GM12801 (cell line): ENCODE data around the gene GDF10.

Source experiments
- CTCF ChIP-seq: IDR thresholded peaks from one replicate; pipeline ENCODE4 v1.5.1; 2011; ENCODE audit warnings: control low read depth; ENCODE audit not compliant: insufficient read length; ENCODE audit errors: extremely low read depth

GDF10 gene

GRCh38 chr10:47331954-47332353, 32.0 kb downstream of the GDF10 start:
- no peak for TF ChIP-seq CTCF

- TF ChIP-seq CTCF: no peak
Measured at GRCh38 chr10:47332371-47332770, 32.4 kb downstream of the GDF10 start.

GRCh38 chr10:47332946-47333345, 32.9 kb downstream of the GDF10 start:
- TF ChIP-seq CTCF: no peak

GRCh38 chr10:47333532-47333931, 33.5 kb downstream of the GDF10 start:
- TF ChIP-seq CTCF: no peak

GRCh38 chr10:47334466-47335295, 34.7 kb downstream of the GDF10 start:
- TF ChIP-seq CTCF: no peak

GRCh38 chr10:47335906-47336305, 35.9 kb downstream of the GDF10 start:
- TF ChIP-seq CTCF: no peak

GRCh38 chr10:47336387-47337134, 36.6 kb downstream of the GDF10 start:
- no peak for TF ChIP-seq CTCF
